ENCODE results near the gene TANGO6. TPM values are rescaled to one million over a fixed set of nuclear protein-coding genes. Genes with fewer than 3 reads are reported as not detected.
A peak's percentile ranks its signal among the peaks of the same experiment; 100 is the strongest.

The TANGO6 gene
- total RNA-seq, 1 donor from 2014 or later = 37.8 TPM

DNA sequence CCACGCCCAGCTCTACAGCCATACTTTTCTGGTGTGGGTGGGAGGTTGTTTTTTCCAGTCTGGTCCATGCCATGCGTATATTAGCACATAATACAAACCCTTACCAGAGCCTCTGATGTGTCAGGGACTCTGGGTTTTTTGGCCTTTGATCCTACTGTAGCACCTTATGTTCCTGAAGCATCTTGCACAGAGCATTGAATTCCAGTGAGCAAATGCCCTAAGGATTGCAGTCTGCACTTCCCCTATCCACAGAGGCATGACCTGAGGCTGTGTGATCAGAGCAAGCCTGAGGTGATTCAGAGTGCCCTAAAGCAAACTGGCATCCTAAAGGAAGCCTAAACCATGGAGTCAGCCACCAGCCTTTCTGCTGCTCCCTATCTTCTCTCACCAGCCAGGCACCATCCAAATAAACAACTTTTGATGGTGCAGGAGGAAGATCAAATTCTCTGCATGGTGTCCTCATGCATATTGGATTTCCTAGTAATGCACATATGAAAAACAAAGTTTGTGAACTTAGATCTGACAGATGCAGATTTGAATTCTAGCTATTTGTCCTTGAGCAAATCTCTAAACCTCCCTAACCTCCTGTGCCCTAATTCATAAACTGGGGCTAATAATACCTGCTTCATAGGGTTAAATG is 220.9 kb downstream of the TANGO6 start:
- DNase-seq = no peak

DNA sequence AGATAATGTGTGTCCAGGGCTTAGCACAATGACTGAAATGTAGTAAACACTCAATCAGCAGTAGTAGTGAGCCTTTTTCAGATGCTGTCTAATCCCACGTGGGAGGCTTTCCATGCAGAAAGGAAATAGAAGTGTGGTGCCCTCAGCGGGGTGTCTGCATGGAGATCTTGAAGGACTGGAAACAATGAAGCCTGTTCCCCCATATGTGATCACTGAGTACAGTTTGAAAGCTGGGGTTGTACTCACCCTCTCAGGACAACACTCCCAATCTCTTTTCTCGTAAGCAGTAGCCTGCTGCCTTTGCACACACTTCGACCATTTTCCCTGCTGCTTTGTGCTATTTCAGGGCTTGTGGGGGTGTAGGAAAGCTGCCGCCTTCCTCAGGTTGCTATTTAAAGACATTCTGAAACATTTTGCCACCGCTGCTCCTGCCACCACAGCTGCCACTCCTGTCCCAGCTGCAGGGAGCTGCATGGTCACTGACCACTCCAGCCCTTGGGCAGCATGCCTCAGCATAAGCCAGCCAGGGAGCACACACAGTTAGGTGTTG is 221.5 kb downstream of the TANGO6 start:
- no peak for DNase-seq

DNA sequence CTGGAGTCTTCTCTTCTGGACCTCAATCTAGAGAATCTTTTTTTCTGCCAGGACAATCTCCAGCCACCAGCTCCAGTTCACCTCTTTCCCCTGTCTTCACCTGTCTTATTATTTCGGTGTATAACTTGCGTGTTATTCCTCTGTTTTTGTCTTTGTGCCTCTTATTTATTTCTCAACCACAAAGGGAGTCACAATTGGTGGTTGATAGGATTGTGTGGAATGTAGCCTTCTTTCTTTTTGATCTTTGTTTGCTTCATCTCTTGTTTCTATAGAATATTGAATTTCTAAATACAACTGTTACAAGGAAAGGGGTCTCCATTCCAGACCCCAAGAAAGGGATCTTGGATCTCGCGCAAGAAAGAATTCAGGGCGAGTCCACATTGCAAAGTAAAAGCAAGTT is 226.2 kb downstream of the TANGO6 start:
- DNase-seq = no peak

DNA sequence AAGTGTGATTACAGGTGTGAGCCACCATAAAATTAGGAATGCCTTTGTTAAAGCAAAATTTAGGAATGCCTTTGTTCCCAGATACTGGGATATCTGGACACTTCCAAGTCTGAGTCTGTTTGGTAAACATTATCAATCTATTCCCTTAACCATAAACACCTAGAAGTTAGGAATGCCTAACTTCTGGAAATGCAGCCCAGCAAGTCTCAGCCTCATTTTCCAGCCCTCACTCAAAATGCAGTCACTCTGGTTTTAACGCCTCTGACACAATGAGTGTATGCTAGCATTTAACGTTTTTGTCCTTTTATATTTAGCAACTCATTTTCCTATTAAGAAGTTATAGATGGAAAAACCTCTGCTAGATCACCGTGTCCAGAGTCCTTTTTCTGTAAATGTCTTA is 227.7 kb downstream of the TANGO6 start:
- DNase-seq = no peak

DNA sequence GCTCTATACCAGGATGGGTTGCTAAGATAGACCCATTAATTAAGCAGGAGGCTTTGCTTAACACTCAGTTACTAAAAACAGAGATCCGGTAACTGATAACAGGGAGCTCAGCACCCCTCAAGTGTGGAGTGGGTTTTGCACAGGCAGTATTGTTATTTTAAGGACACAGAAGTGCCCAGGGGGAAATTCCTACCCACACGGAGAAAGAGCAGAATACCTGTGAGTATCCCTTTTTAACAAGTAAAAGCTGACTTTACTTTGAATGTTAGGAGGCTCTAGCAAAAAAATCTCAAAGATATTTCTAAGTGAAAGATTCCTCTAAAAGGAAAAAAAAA is 229.3 kb downstream of the TANGO6 start:
- DNase-seq = no peak

DNA sequence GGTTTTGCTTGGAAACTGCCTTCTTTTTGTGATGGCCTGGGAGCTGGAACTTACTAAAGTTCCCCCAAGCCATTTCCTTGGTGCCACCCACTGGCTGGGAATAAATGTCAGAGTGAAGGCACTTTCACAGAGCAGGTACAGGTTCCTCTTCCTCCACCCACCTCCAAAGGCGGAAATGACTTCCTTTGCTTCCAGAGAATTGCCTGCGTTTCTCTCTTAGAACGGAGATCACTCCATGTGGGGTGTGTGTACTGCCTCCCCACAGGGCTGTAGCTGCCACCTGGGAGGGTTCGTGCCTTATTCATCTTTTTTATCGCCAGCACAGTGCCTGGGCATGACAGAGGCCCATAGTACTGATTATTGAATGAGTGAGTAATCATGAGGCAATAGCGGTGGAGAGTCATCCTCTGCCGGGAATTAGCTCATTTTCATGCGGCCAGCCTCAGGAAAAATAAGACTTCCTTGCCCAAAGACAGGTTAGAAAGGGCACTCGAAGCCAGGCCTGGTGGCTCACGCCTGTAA is 229.9 kb downstream of the TANGO6 start:
- DNase-seq = peak; percentile 82

DNA sequence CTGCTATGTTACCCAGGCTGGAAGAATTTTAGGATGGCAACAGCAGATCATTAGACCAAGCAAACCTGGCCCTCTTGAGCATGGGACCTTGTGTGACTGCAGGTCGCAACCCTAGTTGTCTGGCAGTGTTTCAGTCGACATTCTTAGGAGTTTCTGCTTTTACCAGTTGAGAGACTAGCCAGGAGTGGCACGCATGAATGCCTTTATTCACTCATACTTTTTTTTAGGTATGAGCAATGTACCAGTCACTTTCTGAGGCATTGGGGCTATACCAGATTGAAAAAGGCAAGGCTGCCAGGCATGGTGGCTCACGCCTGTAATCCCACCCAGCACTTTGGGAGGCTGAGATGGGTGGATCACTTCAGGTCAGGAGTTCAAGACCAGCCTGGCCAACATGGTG is 233.9 kb downstream of the TANGO6 start:
- no peak for DNase-seq

DNA sequence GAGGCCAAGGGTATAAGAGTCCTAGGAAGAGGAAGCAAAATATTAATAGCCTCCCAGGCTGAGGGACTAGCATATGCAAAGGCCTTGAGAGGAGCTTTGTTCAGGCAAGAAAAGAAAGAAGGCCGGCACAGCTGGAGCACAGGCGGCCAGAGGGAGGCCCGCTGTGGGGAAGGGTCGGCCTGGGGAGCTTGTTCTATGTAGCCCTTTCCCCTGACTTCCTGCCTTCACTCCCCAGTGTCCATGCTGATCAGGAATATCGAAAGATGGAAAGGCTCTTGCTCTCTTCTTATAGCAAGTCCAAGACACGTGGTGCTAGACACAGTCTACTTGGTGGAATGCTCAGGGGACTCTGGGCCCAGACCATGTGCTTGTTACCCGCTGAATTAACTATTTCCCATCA is 234.7 kb downstream of the TANGO6 start:
- DNase-seq = no peak

DNA sequence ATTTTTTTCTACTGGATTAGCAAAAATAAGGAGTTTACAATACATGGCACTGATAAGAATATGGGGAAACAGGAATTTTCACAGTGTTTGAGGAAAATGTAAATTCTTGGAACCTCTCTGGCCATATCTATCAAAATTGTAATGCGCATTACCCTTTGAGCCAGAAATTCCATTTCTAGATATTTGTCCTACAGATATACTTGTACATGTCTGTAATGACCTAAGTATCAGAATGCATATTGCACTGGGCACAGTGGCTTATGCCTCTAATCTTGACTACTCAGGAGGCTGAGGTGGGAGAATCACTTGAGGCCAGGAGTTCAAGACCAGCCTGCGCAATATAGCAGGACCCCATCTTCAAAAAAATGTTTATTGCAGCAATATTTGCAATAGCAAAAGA is 236.4 kb downstream of the TANGO6 start:
- DNase-seq = no peak

DNA sequence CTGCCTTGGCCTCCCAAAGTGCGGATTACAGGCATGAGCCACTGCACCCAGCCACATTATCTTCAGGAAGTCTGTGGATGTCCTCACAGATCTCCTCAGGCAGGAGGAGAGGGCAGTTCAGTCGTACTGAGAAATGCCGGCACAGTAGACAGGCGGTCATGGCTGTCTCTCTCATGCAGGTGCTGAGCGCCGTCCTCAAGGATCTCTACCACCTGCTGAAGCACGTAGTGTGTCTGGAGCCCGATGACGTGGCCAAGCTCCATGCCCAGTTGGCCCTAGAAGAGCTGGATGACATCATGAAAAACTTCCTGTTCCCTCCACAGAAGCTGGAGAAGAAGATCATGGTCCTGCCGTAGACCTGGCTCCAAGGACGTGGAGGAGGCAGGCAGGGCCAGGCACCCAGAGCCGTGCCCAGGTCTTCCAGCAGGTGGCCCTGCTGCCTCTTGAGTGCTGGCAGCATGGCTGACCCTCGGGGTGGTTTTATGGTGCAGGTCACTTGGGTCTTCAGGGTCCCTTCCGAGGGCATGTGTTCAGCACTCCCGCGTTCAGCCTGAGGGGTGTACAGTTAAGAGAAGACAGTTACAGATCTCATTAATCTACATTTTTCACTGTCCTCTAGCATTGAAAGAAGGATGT is 240.1 kb downstream of the TANGO6 start:
- no peak for DNase-seq

DNA sequence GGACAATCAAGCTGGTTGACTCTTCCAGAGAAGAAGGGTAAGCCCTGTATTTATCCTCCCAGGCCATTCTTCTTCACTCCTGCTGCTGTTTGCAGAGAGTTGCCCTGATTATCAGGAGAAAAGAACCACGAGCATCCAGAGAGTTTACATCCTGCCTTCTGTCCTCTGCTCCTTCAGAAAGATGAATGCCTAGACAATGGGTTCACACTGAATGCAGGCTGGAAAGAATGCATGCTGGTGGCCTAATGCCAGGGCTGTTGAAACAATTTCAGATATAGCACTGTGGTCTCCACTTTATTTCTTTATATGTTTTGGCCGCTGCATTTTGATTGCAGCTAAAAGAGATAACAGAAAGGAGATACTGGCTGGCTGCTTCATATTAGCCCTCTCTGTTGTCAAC is 241.0 kb downstream of the TANGO6 start:
- DNase-seq = peak; percentile 58

DNA sequence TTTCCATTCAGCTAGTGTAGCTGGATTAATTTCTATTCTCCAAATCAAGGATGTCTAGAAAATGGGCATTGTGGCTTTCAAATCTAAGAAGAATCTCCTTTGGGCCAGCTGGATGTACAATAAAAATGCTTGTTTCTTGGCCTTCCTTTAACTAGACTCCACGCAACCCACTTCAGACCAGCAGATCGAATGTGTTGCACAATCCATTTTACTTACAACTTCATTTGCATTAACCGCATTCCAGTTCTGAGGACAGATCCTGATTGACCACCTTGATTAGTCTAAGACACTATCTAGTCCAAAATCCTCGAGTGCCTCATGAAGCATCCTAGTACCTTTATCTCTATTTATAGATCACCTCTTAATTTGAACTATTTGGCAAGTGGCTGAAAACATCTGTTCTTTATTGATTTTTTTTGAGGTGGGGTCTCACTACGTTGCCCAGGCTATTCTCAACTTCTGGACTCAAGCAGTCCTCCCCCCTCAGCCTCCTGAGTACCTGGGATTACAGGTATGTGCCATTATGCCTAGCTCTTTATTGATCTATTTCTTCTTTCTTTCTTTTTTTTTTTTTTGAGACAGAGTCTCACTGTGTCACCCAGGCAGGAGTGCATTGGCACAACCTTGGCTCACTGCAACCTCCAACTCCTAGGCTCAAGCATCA is 241.8 kb downstream of the TANGO6 start:
- no peak for DNase-seq

DNA sequence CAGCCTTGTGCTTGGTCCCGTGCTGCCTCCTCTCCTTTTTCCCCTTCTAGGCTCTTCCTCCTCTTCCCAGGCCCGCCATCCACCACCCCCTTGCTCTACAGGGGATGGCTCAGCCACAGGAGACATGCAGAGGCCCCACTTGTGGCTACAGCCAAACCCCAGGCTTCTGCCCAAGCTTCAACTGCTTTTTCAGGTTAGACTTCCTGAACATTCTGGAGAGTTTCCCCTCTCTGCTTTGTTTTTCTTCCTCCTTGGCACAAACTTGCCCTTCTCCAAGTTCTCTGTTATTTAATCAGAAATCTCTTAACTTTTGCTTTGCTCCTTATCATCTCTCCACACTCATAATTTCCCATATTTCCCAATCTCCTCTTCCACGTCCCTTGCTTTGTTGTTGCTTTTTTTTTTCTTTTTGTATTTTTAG is 243.8 kb downstream of the TANGO6 start:
- DNase-seq = peak; percentile 48

DNA sequence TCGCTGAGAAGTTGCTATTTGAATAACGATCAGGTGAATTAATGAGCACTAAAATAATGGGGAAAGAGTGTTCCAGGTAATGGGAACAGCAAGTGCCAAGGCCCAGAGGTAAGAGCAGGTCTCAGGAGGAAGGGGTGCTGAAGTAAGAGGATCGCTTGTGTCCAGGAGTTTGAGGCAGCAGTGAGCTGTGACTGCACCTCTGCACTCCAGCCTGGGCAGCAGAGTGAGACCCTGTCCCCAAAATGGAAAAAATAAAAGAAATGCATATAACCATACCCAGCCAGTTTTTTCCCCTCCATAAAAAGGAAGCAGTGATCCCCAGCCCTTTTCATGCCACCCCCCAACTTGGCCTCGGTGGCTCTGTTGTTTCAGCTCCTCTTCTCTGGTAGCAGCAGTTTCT is 245.4 kb downstream of the TANGO6 start:
- DNase-seq = no peak

DNA sequence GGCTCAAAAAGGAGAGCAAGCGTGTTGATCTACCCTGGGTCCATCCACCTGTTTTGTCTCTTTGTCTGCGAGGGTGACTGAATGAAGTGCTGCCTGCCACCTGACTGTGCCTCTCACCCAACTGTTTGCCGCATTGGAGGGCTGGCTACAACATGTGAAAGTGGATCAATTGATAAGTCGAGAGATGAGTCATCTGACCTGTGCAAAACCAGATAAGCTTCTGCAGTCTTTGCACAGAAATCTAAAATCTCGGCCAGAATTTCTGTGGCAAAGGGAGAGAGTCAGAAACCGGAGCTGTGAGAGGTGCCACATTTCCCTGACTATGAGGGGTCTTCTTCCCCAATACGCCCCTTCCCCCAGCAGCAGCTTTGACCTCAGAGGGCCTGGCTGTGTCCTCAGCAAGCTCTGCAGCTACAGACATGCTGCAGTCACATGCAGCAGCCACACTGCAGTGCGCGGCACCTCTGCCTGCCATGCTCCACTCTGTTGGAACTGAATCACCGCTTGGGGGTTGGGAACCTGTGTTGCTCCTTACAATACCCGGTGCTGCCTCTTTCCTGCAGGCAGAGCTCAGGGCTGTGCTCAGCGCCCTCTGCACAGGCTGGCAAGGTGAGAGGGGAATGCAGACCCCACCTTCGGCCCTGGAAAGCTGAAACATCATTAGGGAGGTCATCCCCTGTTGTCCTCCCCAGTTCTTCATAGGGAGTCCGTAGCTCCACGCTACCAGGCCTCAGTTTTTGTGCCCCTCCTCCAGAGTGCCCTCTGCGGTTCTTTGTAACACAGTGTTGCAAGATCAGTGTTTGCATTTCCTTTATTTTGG is 246.0 kb downstream of the TANGO6 start:
- DNase-seq = peak; percentile 66

DNA sequence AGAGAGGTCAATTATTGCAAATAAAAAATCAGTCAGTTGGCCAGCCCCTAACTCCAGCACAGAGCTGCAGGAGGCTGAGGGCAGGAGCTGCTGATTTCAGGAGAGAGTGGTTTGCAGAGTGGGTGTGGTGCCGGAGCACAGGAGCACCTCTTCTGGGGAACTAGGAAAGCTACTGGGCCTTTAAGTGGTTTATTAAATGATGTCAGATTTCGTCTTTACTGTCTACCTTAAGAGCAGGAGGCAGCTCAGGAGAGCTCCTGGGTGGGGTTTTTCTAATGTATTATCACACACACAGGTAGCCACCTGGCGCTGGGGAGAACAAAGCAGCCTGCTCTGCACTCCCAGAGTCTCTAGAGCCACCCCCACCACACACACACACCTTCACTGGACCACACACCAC is 250.6 kb downstream of the TANGO6 start:
- no peak for DNase-seq

DNA sequence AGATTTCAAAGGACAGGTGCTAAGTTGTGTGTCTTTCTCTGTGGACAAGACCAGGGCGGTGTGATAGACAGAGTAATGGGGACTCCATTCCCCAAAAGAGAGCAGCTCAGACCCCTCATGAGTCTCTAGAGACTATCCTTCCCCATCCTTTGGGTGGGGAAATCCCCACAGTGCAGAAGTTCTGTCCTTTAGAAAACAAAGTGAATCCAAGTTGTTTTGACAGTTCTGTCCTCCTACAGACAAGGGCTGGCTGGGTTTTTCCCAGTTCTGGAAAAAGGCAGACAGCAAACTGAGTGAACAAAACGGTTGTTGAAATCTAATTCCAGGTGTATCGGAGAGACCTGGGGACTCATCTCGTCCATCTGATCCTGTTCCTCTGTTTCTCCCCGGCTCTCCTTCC is 251.2 kb downstream of the TANGO6 start:
- DNase-seq = no peak

DNA sequence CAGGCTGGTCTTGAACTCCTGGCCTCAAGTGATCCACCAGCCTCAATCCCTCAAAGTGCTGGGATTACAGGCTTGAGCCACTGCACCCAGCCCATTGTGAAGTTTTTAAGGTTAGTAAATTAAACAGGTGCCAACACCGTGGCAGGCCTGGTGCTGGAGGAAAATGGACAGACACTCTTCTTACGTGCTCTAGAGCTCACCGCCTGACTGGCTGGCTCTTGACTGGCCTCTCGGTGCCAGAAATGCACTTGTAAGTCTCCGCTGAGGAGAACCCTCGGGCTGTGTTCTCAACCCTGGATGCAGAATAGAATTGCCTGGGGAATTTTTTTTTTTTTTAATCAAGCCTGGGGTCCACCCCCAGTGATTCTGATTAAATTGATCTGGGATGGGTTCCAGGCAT is 251.9 kb downstream of the TANGO6 start:
- DNase-seq = no peak

DNA sequence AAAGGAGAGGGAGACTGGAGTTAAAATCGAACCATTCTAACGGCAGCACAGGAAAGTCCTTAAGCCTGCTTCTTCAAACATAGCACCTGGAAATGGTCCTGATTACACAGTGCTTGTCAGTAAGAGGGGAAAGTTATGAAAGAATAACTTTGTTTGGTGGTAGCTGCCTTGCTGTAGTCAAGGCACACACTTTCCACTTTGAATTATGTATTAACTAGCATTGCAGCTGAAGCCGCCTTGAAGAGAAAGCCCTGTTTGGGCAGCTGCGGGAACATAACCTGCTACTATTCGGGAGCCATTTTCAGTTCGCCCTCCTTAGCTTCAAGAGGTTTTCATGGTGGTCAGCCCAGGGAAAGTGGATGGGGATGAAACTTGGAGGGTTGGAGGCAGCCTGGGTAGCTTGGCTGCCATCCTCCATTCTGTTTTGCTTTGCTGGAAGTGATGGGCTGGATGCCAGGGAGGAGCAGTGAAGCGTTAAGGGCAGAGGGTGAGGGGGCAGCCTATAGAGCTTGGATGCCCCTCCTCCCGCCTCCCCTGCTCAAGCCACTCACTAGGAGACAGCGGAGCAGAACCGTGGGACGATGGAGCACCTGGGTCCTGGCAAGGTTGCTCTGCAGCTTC is 256.9 kb downstream of the TANGO6 start:
- DNase-seq = no peak

DNA sequence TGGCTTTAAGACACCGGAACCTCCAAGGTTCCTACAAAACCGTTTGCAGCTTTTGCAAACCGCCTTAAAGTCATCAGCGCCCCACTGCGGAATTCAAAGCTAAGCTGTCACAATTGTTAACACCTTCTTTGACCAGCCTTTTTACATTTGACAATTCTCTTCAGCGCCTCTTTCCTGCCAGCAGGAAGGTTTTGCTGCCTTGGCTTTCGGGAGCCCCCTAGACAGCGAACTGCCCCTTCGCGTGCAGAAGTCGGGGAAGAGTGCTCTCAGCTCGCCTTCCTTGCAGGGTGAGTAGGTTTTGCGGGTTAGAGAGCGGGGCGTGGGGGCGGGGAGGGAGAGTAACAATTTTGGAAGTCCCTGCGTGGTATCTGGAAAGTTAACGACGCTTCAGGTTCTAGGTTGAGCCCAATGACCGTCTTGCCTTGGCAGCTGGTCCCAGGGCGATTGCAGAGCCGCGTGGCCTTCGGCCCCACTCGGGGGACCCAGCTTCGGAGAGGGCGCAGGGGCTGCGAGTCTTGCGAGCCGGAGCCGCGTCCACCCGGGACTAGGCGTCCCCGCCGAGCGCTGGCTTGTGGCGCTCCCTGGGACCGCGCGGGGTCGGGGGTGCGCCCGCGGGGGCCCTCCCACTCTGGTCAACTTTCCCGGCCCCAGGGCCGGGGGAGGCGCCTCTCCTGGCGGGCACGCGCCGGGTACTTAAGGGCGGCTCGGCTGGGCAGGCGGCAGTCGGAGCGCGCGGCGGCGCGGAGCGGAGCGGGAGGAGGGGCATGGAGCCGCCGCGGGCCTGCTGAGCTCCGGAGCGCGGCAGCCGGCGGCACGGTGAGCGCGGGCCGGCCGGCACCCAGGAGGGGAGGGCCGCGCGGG is 262.4 kb downstream of the TANGO6 start, which contains the start of gene HAS3:
TSS of gene HAS3 (plus strand) at position 153 of the 861 bp plus-strand sequence. CDS start 3,743 bp downstream, outside the sequence.
- peak; percentile 78 for DNase-seq
